ENCODE results near the gene LIMS2. TPM values are rescaled to one million over a fixed set of nuclear protein-coding genes. Genes with fewer than 3 reads are reported as not detected.
A peak's percentile ranks its signal among the peaks of the same experiment; 100 is the strongest.

Gene LIMS2
- polyA plus RNA-seq, 4 donors: 17.4 to 23.2 (median 20.9) TPM

DNA sequence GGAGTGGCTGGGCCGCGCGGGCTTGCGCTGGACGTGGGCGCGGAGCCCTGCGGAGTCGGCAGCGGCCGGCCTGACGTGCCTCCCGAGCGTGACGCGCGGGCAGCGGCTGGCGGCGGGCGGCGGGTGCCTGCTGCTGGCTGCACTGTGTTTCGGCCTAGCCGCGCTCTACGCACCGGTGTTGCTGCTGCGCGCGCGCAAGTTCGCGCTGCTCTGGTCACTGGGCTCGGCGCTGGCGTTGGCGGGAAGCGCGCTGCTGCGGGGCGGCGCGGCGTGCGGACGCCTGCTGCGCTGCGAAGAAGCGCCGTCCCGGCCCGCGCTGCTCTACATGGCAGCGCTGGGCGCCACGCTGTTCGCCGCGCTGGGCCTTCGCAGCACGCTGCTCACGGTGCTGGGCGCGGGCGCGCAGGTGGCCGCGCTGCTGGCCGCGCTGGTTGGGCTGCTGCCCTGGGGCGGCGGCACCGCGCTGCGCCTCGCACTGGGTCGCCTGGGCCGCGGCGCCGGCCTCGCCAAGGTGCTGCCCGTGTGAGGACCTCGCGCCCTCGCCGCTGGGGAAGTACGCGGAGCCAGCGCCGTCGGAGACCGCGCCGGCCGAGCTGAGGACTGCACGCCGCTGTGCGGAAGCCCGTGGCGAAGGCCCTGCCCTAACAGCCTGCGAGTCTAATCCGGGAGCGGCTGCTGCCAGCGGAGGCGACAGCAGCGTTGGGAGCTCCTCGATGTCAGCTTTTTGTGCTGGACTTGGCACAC, 26.5 kb upstream of the LIMS2 start:
- peak; percentile 15 to 49 (median 41) for DNase-seq (ENCODE audit: low read depth in 4 of 4, low spot score in 2 of 4)

DNA sequence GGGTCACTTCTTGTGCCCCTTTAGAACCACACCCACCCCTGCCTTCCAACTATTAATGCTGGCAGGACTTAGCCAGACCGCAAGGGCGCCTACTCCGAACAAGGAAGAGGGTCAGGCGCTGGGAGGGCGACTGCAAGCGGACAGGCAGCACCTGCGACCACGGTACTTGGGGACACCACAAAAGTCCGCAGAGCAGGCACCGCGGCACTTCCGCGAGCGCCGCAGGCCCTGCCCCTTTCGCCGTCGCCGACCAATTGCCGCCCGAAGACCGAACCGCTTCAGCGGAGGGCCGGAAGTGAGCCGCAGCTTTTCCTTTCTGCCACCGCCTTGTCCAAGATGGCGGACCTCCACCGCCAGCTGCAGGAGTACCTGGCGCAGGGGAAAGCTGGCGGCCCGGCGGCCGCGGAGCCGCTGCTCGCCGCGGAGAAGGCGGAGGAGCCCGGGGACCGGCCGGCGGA, 25.9 kb upstream of the LIMS2 start, which contains the start of gene SFT2D3:
TSS of gene SFT2D3 (plus strand) at position 305 of the 458 bp plus-strand sequence. CDS start at position 337, 32 bp downstream.
- peak; percentile 55 to 84 (median 76) for DNase-seq (ENCODE audit: low read depth in 4 of 4, low spot score in 2 of 4)

DNA sequence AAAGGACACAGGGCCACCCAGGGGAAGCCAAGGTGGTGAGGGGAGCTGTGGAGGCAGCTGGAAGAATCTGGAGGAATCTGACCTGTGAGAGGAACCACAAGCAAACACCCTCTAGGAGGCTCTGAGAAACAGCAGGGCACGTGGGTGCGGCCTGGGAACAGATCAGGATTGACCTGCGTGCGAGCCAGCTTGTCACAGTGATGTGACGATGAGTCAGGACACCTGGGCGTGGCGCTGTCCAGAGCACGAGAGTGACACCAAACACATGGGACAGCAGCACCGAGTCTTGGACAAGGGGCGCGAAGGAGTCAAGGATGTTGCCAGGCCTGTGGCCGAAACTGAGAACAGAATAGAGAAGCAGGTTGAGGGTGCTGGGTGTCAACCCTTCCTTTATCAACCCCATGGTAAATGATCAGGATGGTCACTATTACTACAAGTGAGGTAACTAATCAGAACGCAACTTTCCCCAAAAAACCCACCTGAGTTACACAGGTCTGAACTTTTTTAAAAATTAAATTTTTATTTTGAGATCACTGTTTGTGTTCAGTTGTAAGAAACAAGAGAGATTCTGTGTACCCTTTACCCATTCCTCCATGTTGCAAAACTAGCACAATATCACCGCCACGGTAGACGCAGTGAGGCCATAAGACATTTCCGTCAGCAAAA, 25.3 kb upstream of the LIMS2 start:
- DNase-seq (ENCODE audit: low read depth in 4 of 4, low spot score in 2 of 4): no peak

DNA sequence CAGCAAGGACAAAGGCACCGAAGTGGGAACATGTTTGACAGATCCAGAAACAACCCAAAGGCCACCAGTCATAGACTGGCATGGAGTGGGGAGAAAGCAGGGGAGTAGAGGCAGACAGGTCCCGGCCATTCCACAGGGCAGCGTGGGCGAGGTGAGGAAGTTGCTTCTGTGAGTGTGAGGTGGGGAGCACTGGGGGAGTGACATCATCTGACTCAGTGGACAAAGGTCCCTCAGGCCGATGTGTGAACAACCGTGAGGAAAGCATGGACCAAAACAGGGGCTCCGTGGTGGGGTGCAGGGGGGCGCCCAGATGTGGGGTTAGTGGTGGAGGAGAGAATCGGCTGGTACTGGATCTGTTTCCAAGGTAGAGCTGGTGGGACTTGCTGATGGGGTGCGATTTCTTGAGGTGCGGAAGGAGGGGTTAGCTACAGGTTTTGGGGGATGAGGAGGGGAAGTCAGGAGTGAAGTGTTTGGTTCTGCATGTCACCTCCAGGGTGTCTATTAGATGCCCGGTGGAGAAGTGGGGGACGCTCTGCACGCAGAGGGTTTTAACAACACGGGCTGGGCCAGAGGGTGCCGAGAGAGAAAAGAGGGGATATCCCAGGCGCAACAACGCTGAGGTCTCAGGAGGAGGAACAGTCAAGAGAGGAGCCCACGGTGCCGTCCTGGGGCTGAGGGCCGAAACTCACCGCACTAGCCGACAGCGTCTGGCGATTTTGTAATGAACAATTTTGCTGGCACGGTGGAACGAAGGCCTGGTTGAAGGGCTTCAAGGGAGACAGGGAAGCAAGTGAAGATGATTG, 23.4 kb upstream of the LIMS2 start:
- no peak for DNase-seq (ENCODE audit: low read depth in 4 of 4, low spot score in 2 of 4)

DNA sequence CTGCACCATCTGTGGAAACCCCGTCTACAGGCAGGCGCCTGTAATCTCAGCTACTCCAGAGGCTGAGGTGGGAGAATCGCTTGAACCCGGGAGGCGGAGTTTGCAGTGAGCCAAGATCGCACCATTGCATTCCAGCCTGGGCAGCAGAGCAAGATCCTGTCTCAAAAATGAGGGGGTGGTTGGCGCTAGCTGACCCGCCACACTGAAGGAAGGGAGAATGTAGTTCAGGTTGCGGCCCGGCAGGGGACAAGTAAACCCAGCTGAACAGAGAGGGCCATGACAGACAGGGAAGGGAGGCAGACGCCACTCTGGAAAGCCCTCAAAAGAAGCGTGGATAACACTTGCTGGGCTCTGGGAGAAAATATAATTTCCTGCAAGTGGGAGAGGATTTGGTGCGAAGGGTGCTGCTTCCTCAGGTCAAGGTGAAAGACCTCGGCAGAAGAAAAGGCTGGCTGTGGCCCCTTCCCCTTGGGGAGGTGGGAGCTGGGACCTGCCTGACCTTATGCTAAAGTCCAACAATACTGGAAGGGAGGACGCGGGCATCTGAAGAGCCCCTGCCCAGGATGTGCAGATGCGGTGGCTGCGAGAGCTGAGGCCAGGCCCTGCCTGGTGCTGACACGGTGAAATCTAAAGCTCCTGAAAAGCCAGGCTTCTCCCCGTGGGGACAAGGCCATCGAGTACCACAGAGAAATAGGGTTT, 22.3 kb upstream of the LIMS2 start:
- DNase-seq (ENCODE audit: low read depth in 4 of 4, low spot score in 2 of 4): no peak

DNA sequence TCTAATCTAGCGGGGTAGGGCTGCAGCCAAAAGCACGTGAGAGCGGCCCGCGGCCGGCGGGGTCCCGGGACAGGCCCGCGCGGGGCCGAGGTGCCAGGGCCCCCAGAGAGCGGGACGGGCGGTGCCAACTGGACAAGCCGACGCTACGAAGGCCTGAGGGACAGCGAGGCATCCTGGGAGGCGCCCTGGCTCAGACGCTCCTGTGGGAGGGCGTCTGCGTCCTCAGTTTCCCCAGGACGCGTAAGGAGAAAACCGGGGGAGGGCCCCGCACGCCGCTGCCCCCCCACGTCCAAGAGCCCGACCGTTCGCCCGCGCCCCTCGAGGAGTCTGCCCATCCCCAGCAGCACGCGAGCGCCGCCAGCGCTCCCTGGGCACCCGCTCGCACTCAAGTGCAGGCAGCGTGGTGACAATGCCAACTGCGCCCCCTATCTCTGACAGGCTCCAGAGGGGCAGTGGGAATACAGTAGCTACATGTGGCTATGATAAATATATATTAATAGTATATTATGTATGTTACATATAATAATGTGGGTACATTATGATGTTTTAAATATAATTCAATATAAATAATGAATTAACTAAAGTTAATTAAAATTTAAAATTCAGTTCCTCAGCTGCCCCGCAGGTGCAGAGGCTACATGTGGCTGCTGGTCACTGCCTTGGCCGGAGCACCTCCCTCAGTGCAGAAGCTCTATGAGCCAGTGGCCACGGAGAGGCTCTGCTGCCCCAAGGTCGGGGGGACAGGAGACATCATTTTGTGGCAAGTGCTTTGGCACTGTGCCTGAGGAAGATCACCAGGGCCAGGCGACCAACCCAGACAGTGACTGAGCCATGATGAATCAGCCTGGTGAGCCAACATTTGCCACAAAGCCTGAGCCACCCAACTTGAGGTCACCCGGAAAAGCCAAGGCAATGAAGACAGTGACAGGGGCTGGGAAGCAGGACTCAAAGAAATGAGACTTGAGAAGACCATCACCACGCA, 20.5 kb upstream of the LIMS2 start:
- no peak for DNase-seq (ENCODE audit: low read depth in 4 of 4, low spot score in 2 of 4)

DNA sequence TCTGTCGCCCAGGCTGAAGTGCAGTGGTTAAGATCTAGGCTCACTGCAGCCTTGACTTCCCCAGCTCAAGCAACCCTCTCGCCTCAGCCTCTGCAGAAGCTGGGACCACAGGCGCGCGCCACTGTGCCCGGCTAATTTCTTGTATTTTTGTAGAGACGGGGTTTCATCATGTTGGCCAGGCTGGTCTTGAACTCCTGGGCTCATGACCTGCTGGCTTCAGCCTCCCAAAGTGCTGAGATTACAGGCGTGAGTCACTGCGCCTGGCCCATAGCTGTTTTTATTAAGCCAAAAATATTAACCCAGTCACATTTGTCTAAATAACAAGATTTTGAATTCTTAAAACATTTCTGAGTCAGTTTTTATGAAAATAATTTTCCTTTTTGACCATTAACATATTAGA, 19.7 kb upstream of the LIMS2 start:
- no peak for DNase-seq (ENCODE audit: low read depth in 4 of 4, low spot score in 2 of 4)

DNA sequence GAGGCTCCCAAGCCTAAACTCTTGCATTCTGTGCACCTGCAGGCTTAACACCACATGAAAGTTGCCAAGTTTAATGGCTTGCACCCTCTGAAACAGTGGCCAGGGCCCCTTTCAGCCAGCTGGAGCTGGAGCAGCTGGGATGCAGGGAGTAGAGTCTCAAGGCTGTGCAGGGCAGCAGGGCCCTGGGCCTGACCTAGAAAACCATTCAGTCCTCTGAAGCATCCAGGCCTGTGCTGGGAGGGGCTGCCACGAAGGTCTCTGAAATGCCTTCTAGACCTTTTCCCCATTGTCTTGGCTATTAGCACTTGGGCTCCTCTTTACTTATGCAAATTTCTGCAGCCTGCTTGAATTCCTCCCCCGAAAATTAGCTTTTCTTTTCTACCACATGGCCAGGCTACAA, 15.4 kb upstream of the LIMS2 start:
- no peak for DNase-seq (ENCODE audit: low read depth in 4 of 4, low spot score in 2 of 4)

DNA sequence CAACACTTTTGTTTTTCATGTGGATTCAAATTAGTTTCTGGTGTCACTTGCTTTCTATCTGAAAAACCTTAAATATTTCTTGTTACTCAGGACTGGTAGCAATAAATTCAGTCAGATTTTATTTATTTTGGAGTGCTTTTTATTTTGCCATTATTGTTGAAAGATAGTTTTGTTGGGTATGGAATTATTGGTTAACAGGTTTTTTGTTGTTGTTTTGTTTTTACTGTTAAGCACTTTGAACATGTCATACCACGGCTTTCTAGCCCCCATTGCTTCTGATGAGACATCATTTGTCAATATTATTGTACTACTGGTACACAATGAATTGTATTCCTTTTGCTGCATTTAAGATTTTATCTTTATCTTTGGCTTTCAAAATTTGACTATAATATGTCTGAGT, 13.1 kb upstream of the LIMS2 start:
- no peak for DNase-seq (ENCODE audit: low read depth in 4 of 4, low spot score in 2 of 4)

DNA sequence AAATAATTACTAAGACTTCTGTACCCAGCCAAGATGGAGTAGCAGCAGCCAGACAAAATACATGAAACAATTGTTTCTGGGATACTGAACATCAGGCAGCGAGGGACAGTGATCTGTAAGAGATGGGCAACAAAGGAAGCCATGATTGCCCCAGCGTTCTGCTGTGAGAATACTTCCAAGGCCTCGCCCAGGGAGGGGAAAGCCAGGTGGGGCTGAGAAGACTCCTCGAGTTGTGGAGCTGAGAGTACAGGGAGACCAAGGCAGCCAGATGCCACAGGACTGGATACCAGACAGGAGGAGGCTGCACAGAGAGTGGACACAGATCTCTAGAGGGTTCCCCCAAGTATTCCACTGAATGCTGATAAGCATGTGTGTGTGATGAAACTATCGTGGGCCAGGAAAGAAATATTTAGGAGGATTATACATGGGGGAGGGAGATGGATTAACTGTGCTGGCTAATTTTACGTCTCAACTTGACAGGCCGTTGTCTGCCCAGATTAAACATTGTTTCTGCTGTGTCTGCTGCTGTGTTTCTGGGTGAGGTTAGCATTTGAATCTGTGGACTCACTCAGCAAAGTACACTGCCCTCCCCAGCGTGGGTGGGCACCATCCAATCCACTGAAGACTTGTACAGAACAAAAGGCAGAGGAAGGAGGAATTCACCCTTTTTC, 10.2 kb upstream of the LIMS2 start:
- DNase-seq (ENCODE audit: low read depth in 4 of 4, low spot score in 2 of 4): no peak

DNA sequence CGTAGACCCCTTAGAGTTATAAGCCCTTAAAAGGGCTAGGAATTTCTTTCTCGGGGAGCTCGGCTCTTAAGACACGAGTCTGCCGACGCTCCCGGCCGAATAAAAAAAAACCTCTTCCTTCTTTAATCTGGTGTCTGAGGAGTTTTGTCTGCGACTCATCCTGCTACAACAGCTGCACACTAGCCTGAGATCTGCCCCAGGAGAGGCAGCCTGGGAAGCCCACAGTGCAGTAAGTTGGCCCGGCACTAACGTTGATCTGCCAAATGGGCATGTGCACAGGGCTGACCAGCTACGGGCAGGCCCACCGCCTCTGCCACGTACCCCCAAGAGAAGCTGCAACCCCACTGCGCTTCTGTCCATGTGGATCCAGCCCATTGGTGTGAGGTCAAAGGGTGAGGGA, 8.4 kb upstream of the LIMS2 start:
- no peak for DNase-seq (ENCODE audit: low read depth in 4 of 4, low spot score in 2 of 4)

DNA sequence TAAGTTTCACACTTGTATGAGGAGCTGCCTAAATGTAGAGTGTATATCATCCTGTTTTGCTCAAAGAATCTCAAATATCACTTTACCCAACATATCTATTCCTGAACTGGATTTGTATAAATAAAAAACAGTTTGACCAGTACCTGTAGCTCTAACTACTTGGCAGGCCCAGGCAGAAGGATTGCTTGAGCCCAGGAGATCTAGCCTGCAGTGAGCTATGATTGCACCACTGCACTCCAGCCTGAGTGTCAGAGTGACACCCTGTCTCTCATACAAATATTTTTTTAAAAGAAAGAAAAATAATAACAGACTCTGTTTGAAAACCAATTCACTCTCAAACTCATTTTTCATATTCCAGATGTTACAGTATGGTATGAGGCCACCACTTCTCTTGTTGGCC, 7.7 kb upstream of the LIMS2 start:
- DNase-seq (ENCODE audit: low read depth in 4 of 4, low spot score in 2 of 4): no peak

DNA sequence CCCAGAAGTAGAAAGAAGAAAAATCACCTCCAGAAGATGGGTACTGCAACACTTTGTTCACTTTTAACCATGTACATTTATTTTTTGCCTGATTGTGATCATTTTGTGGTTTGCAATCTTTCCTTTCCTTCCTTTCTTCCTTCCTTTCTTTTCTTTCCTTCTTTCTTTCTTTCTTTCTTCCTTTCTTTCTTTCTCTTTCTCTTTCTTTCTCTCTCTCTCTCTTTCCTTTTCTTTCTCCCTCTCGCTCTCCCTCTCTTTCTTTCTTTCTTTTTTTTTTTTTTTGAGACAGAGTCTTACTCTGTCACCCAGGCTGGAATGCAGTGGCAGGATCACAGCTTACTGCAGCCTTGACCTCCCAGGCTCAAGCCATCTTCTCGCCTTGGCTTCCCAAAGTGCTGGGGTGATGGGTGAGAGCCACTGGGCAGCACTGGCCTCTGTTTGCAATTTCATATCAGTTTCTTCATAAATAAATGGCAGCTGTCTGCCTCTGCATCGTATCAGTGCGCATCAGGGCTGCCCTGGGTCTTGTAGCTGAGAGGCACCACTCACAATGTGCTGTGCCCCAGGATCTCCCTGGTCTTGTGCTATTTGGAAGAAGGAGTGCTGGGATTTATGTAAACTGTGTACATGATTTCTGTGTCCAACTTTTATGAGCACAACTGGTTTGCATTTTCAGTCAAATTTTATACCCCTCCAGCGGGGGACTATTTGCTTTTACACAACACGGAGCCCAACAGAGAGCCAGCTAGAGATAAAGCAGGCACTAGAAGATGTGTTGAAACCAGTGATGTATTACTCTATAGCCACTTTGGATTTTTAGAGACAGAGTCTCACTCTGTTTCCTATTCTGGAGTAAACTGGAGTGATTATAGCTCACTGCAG, 6.9 kb upstream of the LIMS2 start:
- no peak for DNase-seq (ENCODE audit: low read depth in 4 of 4, low spot score in 2 of 4)

DNA sequence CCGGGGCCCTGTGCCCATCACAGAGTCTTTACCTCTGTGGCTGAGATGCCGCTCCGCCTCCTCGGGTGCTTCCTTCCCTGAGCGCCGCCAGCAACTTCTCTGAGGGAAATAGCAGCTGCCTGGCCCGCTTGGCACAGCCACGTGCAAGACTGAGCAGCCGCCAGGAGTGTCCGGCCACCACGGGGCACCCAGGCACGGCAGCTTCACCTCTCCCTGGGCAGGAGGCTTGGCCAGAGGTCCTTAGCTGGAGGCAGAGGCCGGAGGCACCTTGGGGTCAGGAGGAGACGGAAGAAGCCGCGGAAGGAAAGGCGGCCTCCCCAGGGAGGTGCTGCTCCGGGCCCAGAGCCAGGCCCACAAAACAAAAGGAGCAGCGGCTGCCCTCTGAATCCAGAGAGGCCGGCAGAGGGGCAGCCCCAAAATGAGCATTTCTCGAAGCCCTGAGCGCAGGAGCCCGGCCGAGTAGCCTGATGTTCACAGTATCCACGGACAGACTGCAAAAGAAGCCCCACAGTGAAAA, 6.0 kb upstream of the LIMS2 start:
- no peak for DNase-seq (ENCODE audit: low read depth in 4 of 4, low spot score in 2 of 4)

DNA sequence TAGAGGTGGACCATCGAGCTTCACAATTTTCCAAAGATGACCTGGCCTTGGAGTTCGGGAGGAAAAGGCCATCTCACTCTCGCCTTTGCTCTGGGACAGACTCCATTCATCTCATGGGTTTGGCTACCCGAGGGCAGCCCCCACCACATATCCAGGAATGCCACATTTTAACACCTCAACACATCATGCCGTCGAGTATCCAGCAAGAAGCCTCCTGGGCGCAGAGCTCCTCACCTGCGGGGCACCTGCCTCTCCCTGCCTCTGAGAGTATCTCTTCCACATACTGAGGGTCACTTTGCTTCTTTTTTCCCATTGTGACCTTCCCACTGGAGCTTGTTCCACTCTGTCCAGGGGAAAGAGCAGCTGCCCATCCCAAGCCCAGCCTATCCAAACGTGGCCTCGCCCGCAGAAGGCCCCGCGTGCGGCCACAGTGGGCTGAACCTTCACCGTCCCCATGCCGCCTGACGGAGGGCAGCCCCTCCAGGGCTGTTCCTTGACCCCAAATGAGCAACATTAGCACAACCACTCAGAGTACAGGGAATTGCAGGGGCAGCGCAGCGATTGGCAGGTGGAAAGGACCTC, 5.5 kb upstream of the LIMS2 start:
- DNase-seq (ENCODE audit: low read depth in 4 of 4, low spot score in 2 of 4): no peak

DNA sequence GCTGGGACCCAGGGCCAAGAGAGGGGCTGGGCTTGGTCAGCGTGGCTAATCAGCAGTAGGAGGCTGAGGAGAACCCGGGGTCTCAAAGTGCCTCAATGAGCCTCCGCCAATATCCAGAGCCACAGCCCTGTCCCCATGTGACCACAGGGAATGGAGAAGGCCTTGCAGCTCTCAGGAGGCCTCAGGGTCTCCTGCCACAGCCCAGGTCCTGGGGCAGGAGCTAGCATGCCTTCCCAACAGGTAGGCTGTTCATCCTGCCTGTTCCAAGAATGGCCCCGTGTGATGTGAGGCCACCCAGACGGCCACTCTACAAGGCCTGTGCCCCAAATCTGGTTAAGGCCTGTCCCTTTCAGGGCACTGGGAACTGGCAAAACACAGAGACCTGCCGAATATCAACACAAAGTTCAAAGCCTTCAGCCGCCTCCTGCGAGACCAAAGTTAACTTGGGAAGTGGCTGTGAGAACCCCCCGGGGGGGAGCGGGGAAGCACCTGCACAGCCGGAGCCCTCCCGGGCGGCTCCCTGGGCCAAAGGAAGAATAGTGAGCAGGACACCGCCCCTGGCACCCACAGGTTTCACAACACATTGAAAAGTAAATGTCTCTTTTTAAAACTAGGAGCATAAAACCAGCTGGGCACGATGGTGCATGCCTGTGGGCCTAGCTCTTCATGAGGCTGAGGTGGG, 4.5 kb upstream of the LIMS2 start:
- DNase-seq (ENCODE audit: low read depth in 4 of 4, low spot score in 2 of 4): no peak

DNA sequence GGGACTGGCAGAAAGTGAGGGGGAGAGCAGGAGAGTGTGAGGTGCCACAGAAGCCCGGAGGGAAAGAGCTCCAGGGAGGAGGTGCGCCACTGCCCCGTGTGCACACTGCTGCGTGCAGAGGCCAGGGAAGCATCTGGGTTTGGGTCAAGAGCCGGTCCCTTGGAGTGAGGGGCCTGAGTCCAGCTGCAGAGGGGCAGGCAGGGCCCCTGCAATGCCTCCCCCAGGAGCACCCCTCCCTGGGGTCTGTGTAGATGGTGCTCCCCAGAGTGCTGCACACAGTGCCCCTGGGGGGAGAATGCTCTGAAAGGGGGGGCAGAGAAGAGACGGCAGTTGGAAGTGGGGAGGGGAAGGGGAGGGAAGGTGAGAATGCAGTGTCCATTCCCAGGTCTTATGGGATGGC, 3.7 kb upstream of the LIMS2 start:
- DNase-seq (ENCODE audit: low read depth in 4 of 4, low spot score in 2 of 4): no peak
